Measurements from ENCODE around the gene SAPCD1. TPM values are rescaled to one million over a fixed set of nuclear protein-coding genes. Genes with fewer than 3 reads are reported as not detected.

SAPCD1 gene
- total RNA-seq, 1 experiment from 2014 or later: 13.0 TPM

DNA sequence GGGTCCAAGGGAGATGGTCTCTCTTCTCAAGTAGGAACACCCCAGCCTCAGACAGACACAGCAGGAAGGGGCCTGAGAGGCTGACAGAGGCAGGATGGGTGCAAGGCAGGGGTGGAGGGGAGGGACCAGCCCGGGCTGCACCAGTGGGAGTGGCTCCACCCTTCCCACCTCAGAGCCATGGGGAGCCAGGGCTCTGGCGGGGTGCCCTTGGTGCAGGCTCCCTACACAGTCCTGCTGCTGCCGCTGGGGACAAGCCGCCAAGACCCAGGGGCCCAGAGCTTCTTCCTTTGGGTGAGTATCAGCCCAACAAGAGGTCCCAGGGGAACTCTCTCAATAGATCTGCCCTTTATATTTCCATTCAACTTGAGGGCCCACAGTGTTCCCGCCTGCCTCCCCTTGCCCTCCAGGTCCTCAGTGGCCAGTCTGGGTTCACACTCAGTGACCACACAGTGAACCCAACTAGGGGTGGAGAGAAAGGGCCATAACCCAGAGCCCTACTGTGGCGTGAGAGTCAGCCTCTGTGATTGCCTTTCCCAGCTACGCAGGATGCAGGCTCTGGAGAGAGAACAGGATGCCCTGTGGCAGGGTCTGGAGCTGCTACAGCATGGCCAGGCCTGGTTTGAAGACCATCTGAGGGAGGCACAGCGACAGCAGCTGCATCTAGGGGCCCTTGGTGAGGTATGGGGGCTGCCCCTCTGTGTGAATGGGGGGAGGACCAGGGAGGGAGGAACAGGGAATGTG is 592 bp downstream of the SAPCD1 start:
- no peaks in the 10 kb centered on the region for H3K9me3 Mint-ChIP-seq (ENCODE audit: unreplicated experiment)
- peak overlapping the region; percentile 29 for H3K27ac Mint-ChIP-seq (ENCODE audit: unreplicated experiment)
- peak overlapping the region; percentile 4 for H3K4me3 Mint-ChIP-seq (ENCODE audit: unreplicated experiment)
- ChIA-PET CTCF (interaction anchor here (0.6 to 0.8 kb wide), 2 partner anchors 60 to 82 kb away, joined by 3 to 6 read pairs; partner anchors contain the start of genes ABHD16A and LY6G5C), POLR2A (interaction anchor here (0.6 to 0.9 kb wide), 2 partner anchors 24 to 33 kb away, joined by 3 to 14 read pairs; no protein-coding TSS in a partner anchor)
- Histone ChIP-seq H3K4me1 (peaks cover 9% of the 10 kb centered on the region), H3K4me3 (ENCODE audit: low read depth, low read length) (no peak overlapping the region), H3K9me3 (no peaks in the 10 kb centered on the region), H3K36me3 (ENCODE audit: control insufficient read depth, insufficient read depth, low read length) (0 out of 2 replicates have a peak, but pooled peaks cover 1% of the 10 kb centered on the region), H3K27me3 (replicated peaks; ENCODE audit: control insufficient read depth, insufficient read depth, low read length) (no peaks in the 10 kb centered on the region)
- no TSS peak for BruUV-seq (replicated peaks)
- peaks cover 22% of the 10 kb centered on the region for H3K36me3 Mint-ChIP-seq (ENCODE audit: insufficient read depth, unreplicated experiment)
- intact Hi-C loops (cut with micrococcal nuclease; ENCODE audit: unreplicated experiment): loop anchor here (1.0 to 2.0 kb wide), 2 partner anchors 24 to 34 kb away; partner anchors contain the start of gene DDAH2
- H3K4me1 Mint-ChIP-seq (ENCODE audit: low read depth, unreplicated experiment): peaks cover 10% of the 10 kb centered on the region
- DNase-seq: no peak
- TF ChIP-seq, protein P1, sequence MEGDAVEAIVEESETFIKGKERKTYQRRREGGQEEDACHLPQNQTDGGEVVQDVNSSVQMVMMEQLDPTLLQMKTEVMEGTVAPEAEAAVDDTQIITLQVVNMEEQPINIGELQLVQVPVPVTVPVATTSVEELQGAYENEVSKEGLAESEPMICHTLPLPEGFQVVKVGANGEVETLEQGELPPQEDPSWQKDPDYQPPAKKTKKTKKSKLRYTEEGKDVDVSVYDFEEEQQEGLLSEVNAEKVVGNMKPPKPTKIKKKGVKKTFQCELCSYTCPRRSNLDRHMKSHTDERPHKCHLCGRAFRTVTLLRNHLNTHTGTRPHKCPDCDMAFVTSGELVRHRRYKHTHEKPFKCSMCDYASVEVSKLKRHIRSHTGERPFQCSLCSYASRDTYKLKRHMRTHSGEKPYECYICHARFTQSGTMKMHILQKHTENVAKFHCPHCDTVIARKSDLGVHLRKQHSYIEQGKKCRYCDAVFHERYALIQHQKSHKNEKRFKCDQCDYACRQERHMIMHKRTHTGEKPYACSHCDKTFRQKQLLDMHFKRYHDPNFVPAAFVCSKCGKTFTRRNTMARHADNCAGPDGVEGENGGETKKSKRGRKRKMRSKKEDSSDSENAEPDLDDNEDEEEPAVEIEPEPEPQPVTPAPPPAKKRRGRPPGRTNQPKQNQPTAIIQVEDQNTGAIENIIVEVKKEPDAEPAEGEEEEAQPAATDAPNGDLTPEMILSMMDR (IDR thresholded peaks at IDR 0.05; ENCODE audit: insufficient read depth in 1 of 2, low read depth in 1 of 2, low read length in 1 of 2, severe bottlenecking in 1 of 2, unreplicated experiment in 1 of 2): no peak
- no peaks in the 10 kb centered on the region for H3K27me3 Mint-ChIP-seq (ENCODE audit: insufficient read depth, unreplicated experiment)

DNA sequence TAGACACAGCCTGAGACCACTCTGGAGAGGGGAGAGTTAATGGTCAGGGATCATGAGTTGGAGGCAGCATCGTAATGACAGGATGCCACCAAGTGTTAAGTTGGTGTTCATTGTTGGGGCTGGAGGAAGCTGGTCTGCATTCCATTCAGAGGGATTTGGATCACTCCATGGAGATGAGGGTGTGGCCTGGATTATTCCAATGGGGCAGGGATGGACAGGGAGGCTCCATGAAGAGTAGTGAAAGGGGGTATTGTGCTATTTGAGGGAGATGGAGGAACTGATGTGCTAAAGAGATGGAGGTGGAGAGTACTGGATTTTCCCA is 1.1 kb downstream of the SAPCD1 start:
- H3K27ac Mint-ChIP-seq (ENCODE audit: unreplicated experiment): peak overlapping the region; percentile 29
- H3K9me3 Mint-ChIP-seq (ENCODE audit: unreplicated experiment): no peaks in the 10 kb centered on the region
- Histone ChIP-seq H3K4me3 (ENCODE audit: low read depth, low read length) (no peak overlapping the region), H3K27me3 (replicated peaks; ENCODE audit: control insufficient read depth, insufficient read depth, low read length) (no peaks in the 10 kb centered on the region), H3K4me1 (peaks cover 9% of the 10 kb centered on the region), H3K9me3 (no peaks in the 10 kb centered on the region), H3K36me3 (ENCODE audit: control insufficient read depth, insufficient read depth, low read length) (0 out of 2 replicates have a peak, but pooled peaks cover 1% of the 10 kb centered on the region)
- DNase-seq: peak; percentile 61 to 67
- no TSS peak for BruUV-seq (replicated peaks)
- POLR2A ChIA-PET: no interaction called here
- no peaks in the 10 kb centered on the region for H3K27me3 Mint-ChIP-seq (ENCODE audit: insufficient read depth, unreplicated experiment)
- H3K4me1 Mint-ChIP-seq (ENCODE audit: low read depth, unreplicated experiment): peaks cover 10% of the 10 kb centered on the region
- CTCF ChIA-PET: interaction anchor here (0.6 to 0.8 kb wide), 3 partner anchors 25 to 83 kb away, joined by 3 to 6 read pairs (median 3); partner anchors contain the start of genes ABHD16A and LY6G5C
- H3K36me3 Mint-ChIP-seq (ENCODE audit: insufficient read depth, unreplicated experiment): peaks cover 18% of the 10 kb centered on the region
- TF ChIP-seq, protein P1 (IDR thresholded peaks at IDR 0.05; ENCODE audit: insufficient read depth in 1 of 2, low read depth in 1 of 2, low read length in 1 of 2, severe bottlenecking in 1 of 2, unreplicated experiment in 1 of 2): no peak
- intact Hi-C loops (cut with micrococcal nuclease; ENCODE audit: unreplicated experiment): loop anchor here (1.0 to 2.0 kb wide), 2 partner anchors 25 to 34 kb away; partner anchors contain the start of gene DDAH2
- peak overlapping the region; percentile 4 for H3K4me3 Mint-ChIP-seq (ENCODE audit: unreplicated experiment)

DNA sequence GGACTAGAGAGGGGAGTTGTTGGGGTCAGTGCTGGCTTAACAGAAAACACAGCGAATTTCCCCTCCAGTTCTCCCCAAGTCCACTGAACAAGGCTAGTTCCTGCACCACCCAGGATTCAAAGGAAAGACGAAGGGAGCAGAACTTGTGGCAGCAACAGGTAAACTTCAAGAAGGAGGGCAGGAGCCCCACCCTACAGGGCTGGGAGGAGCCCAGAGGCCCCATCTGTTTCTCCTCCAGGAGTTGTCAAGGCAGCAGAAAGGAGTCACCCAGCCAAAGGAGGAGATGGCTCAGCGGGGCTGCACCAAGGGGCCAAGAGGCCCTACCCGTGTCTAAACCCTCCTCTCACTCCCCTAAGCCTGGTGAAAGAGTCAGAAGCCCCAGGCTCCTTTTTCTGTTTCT is 1.7 kb downstream of the SAPCD1 start:
- Mint-ChIP-seq H3K4me1 (ENCODE audit: low read depth, unreplicated experiment) (peaks cover 10% of the 10 kb centered on the region), H3K27ac (ENCODE audit: unreplicated experiment) (no peak overlapping the region)
- CTCF ChIA-PET: interaction anchor here (0.6 to 0.8 kb wide), 3 partner anchors 25 to 83 kb away, joined by 3 to 6 read pairs (median 3); partner anchors contain the start of genes ABHD16A and LY6G5C

More for the DNA sequence above, 1.7 kb downstream of the SAPCD1 start:
- Mint-ChIP-seq H3K27me3 (ENCODE audit: insufficient read depth, unreplicated experiment) (no peaks in the 10 kb centered on the region), H3K4me3 (ENCODE audit: unreplicated experiment) (no peak overlapping the region), H3K36me3 (ENCODE audit: insufficient read depth, unreplicated experiment) (peaks cover 18% of the 10 kb centered on the region), H3K9me3 (ENCODE audit: unreplicated experiment) (no peaks in the 10 kb centered on the region)
- H3K9me3 ChIP-seq: no peaks in the 10 kb centered on the region
- H3K4me3 ChIP-seq (ENCODE audit: low read depth, low read length): no peak overlapping the region
- intact Hi-C loops (cut with micrococcal nuclease; ENCODE audit: unreplicated experiment): no loop called here
- no peak for DNase-seq
- POLR2A ChIA-PET: no interaction called here
- H3K36me3 ChIP-seq (ENCODE audit: control insufficient read depth, insufficient read depth, low read length): 0 out of 2 replicates have a peak, but pooled peaks cover 1% of the 10 kb centered on the region
- TF ChIP-seq, protein P1 (IDR thresholded peaks at IDR 0.05; ENCODE audit: insufficient read depth in 1 of 2, low read depth in 1 of 2, low read length in 1 of 2, severe bottlenecking in 1 of 2, unreplicated experiment in 1 of 2): no peak
- no peaks in the 10 kb centered on the region for H3K27me3 ChIP-seq (replicated peaks; ENCODE audit: control insufficient read depth, insufficient read depth, low read length)
- peaks cover 9% of the 10 kb centered on the region for H3K4me1 ChIP-seq
- no TSS peak for BruUV-seq (replicated peaks)
